HUDEP-2 (cell line): ENCODE results near the gene POU1F1.
A peak's percentile ranks its signal among the peaks of the same experiment; 100 is the strongest.
"Not testable (repeated sequence)": the region's sequence is repeated elsewhere in the genome, so short reads cannot be mapped to it uniquely, and the experiment has no call there.

Experiments
- DNase-seq, 76 experiments: peaks; one replicate each; lab custom pipeline; 2025; ENCODE audit not compliant: unreplicated experiment in 76 of 76; lab: John Stamatoyannopoulos, UW

The POU1F1 gene

DNA sequence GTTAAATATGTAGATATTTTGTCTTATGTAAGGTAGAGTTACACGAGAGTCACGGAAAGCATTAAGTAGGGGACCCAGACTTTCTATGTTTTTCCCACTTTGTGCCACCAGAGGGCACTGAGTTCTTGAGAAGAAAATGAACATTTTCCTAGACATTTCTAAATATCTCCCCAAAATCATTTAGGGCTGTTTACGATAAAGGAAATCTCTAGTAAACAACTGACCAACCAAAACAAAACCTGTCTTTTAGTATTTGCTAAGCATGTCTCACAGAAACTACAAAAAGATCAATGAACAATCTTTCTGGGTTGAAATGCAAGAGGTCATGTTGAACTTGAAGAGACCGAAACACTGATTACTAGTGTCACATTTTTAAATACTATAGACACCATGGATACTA lies 16.1 kb downstream of the POU1F1 start:
- DNase-seq = peak in 19 of 76 experiments; percentile 0 to 41 (median 8)

DNA sequence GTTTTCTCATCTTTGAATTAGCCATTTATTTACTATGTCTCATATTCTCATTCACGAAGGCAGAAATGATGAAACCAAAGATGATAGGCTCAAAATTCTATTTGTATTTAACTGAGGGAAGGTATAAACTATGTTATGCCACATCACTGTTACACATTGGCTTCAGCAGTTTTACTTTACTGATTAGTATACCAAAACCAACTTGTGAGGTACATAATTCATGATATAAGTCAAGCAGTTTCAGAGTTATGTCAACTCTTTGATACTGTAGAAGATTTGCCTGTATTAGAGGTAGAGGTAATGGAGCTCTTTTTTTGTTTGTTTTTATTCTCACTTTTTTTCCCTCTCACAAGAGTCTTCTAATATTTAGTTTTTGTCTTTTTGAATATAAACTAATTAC lies 26.4 kb downstream of the POU1F1 start:
- no peak for DNase-seq

GRCh38 chr3:87248831-87249230 lies 27.6 kb downstream of the POU1F1 start:
- no peak for DNase-seq

GRCh38 chr3:87248231-87248630 lies 28.2 kb downstream of the POU1F1 start:
- not testable (repeated sequence) for DNase-seq

DNA sequence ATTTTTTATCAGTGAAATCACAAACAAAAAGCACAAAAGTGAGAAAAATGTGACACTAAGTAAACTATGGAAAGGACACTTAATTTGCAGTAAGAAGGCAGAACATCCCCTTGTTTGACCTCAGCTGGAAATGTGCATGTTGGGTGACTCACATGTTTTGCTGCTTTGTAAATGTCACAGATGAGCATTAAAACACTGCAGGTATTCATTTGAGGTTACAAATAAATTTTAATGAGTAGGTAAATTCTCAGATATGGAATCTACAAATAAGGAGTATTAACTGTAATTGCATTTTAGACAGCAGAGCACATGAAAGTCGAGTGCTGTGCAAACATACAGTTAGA lies 29.0 kb downstream of the POU1F1 start:
- no peak for DNase-seq

DNA sequence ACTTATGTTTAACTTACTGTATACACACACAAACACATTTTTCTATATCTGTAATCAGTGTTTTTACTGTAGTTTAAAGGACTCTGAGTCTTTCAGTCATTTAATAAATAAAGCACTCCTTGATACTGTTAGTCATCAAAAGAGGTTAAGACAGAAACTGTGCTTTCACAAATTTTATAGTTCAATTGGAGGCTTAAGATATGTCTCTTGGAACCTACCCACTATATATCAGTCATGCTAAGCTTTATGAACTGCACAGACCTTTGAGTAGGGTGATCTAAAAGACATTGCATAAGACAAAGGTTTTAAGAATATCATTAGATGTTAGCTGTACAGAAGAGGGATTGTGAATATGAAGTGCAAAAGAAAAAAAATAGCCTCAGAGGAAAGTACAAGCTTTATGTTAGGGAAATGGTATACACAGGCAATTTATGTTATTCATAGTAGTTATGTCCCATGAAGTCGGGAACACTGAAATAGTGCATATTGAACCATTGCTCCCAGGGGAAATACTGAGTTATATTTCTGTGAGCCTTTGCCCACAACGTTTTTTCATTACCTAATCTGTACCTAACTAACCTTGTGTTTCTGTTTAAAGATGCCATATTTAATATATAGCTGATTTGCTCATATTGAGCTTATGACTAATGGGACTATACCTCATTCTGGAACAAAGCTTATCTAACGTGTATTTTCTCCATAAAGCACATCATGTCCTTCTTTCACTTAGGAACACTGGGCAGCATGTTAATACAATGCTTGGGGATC lies 29.5 kb downstream of the POU1F1 start:
- no peak for DNase-seq

DNA sequence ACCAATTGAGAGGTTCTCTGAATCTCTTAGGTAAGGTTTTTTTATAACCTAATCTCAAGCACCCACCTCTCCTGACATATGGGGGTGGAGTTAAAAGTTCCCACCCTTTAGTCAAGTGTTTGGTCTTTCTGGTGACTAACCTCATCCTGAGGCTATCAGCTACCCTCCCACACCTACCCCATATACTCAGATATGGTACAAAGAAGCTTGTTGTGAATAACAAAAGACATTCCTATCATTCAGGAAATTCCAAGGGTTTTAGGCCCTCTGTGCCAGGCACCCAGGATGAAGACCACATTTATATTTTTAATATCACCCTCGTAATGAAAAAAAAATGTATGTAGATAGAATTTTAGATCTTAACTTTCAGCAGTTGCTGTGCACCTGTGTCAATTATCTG lies 40.3 kb downstream of the POU1F1 start:
- DNase-seq = no peak

- no peak for DNase-seq
Measured at GRCh38 chr3:87233805-87234204, 42.6 kb downstream of the POU1F1 start.

DNA sequence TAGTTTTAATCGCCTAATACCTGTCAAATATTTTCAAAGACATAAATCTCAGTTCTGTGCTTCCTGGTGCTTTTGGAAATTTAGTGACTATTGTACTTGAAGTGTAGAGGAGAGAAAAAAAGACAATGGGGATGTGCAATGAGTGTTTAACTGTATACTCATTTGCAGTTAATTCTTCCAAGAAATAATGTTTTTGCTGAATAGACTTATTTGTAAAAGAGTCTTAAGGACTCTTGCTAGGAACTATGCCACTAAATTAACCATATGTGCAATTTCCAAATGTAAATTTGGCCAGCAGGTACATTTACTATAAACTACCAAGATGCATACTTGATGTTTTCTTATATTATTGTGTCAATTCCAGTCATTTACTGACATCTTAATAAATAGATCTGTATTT lies 47.3 kb downstream of the POU1F1 start:
- no peak for DNase-seq

- DNase-seq = no peak
Measured at GRCh38 chr3:87228316-87228715, 48.1 kb downstream of the POU1F1 start.

DNA sequence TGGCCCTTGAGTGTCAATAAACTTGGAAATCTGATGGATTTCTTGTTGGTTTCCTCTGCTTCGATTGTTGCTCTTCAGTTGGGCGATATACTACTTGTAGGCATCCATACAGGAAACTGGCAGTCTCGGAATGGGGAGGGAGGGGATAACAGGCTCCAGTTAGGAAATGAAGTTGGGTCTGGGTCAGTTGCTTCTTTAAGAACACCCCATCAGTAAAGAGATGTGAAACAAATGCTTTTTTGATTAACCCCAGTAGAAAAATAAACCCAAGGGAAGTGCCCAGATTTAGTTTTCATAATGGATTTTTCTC lies 48.6 kb downstream of the POU1F1 start:
- DNase-seq = no peak

GRCh38 chr3:87227104-87227834 lies 49.1 kb downstream of the POU1F1 start, which contains the start of gene CHMP2B:
CHMP2B (plus strand) TSS chr3:87227309; CDS start chr3:87227523, 214 bp downstream.
- DNase-seq = peak; percentile 16 to 91 (median 81)

DNA sequence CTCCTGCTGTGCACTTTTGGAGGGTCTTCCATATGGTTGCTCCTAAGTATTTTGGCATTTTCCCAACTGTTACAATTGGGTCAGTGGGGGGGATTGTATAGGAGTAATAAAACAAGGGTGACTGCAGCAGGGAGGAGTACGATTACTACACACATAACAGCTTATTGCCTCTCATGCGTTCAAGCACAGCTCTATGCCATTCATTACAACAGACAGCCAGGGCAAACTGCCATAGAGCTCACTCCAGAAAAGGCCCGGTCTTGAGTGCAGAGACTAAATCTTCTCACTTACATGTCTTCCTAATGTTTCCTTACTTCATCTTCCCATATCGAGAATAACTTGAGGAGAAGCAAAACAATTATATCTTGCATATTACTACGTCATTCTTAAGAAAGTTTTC lies 50.7 kb downstream of the POU1F1 start:
- peak in 2 of 76 experiments; percentile 1 to 12 for DNase-seq

DNA sequence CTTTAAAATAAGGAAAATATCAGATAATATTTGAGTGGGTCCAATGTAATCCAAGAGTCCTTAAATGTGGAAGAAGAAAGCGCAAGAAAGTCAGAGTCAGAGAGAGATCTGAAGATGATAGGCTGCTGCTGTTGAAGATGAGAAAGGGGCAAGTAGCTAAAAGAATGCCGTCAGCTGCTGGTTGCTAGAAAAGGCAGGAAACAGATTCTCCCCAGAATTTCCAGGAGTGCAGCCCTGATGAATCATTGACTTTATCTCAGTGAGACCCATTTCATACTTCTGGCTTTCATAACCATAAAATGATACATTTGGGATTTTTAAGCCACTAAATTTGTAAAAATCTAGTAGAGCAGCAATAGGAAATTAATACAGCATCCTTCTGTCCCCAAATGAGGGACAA lies 56.8 kb downstream of the POU1F1 start:
- no peak for DNase-seq

GRCh38 chr3:87218560-87218959 lies 57.8 kb downstream of the POU1F1 start:
- DNase-seq = no peak
